Fibroblast of pulmonary artery (primary cell): ENCODE data around the gene PHLPP2.

Source experiments
- DNase-seq: peaks from one replicate; pipeline ENCODE4 v3.0.0-alpha.2; 2010; ENCODE audit warnings: low read depth
- H3K4me3 ChIP-seq: replicated peaks from 2 replicates; pipeline ENCODE4 v1.5.1; 2011; ENCODE audit warnings: low read depth, mild to moderate bottlenecking, control low read depth, low read length, moderate library complexity
- TF ChIP-seq, protein P1 (sequence below): IDR thresholded peaks from 2 replicates; pipeline ENCODE4 v1.5.1; 2011; ENCODE audit warnings: mild to moderate bottlenecking, control low read depth, low read length, inconsistent platforms; ENCODE audit errors: missing control alignments

The PHLPP2 gene

DNA sequence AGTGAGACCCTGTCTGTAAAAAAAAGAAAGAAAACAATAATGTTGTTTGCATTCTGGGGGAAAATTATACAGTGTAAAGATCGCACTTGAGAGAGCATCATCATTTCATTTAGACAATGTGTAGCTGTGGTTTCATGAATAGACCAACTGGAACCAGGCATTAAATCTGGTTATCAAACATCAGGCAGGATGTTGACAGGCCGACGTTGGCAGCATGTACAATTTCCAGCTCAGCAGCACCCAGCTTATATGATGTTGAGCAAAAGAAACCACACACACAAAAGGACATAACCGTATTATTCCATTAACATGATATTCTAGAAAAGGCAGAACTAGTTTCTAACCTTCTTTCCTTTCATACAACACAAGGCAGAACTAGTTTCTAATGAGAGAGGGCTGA is 92.7 kb downstream of the PHLPP2 start:
- H3K4me3 ChIP-seq, result no peak overlapping the region
- TF ChIP-seq, protein P1, sequence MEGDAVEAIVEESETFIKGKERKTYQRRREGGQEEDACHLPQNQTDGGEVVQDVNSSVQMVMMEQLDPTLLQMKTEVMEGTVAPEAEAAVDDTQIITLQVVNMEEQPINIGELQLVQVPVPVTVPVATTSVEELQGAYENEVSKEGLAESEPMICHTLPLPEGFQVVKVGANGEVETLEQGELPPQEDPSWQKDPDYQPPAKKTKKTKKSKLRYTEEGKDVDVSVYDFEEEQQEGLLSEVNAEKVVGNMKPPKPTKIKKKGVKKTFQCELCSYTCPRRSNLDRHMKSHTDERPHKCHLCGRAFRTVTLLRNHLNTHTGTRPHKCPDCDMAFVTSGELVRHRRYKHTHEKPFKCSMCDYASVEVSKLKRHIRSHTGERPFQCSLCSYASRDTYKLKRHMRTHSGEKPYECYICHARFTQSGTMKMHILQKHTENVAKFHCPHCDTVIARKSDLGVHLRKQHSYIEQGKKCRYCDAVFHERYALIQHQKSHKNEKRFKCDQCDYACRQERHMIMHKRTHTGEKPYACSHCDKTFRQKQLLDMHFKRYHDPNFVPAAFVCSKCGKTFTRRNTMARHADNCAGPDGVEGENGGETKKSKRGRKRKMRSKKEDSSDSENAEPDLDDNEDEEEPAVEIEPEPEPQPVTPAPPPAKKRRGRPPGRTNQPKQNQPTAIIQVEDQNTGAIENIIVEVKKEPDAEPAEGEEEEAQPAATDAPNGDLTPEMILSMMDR, result no peak
- DNase-seq, result no peak

GRCh38 chr16:71630808-71631207 is 93.7 kb downstream of the PHLPP2 start:
- TF ChIP-seq, protein P1, result no peak
- no peak overlapping the region for H3K4me3 ChIP-seq
- no peak for DNase-seq

DNA sequence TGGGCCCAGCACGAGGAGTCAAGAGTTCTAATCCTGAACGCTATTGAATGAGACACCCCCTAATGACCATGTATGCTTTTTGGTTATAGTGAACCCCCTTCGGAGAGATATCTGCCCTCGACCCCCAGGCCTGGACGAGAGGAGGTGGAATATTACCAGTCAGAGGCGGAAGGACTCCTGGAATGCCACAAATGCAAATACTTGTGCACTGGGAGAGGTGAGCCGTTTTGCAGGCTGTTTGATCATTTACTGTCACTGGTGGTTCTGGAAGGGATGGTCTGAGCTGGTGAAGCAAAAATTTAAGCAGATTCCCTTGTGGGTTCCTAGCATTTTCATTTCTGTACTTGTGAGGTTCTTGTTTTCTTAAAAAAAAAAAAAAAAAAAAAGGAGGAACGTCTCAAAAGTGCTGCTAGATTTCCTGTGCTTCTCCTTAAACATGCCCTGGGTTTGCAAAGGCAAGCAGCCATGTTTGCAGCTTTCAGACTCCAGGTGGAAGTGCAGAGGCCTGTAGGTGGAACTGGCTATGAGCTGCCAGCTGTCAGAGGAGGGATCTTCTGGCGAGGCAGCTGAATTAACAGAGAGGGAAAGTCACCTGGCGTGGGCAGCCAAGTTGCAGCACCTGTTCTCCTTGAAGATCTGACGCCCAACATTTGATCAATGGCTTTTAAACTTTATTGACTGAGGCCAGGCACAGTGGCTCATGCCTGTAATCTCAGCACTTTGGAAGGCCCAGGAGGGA is 95.1 kb downstream of the PHLPP2 start:
- DNase-seq, result no peak
- TF ChIP-seq, protein P1, result no peak
- H3K4me3 ChIP-seq, result no peak overlapping the region

DNA sequence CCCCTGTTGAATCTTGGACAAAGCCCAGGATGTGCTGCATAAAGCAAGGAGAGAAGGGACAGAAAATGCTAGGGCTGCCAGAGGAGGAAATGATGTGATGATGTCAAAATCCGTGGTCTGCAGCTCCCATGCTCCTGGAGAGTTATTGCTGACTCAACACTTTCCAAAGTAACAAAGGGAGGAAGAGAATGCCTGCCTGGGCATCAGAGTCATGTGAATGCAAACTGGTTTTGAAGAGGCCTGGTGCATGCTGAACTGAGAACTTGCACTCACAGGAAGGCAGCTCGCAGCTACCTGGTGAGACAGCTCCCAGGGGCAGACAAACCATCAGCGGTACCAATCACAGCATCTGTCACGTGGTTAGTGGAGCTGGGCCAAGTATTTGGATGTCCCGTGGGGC is 95.7 kb downstream of the PHLPP2 start:
- no peak overlapping the region for H3K4me3 ChIP-seq
- peak; percentile 77 for DNase-seq
- TF ChIP-seq, protein P1, result no peak

DNA sequence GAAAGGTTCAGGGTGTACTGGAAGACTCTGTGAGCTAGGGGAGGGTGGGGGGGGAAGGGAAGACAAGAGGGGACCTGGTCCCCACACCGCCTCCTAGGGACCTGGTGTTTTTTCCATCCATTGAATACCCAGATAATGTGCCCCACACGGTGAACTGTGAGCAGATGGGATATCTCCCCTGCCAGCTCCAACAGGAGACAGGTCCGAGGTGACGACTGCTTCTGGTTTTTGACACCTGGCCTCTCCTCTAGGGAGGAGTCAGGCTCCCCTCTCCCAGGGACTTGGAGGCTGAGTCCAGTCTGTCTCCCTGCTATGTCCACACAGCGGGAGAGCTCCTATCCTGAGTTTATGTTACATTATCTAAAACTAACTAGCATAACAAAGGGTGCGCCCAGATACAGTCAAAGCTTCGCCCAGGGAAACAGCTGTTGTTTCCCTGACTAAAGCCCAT is 96.7 kb downstream of the PHLPP2 start:
- TF ChIP-seq, protein P1, result no peak
- H3K4me3 ChIP-seq, result no peak overlapping the region
- DNase-seq, result no peak

GRCh38 chr16:71626858-71627213 is 97.7 kb downstream of the PHLPP2 start:
- TF ChIP-seq, protein P1, result no peak
- H3K4me3 ChIP-seq, result no peak overlapping the region

More at GRCh38 chr16:71626858-71627213, 97.7 kb downstream of the PHLPP2 start:
- DNase-seq, result no peak
